PC-3 (cell line): ENCODE results near the gene CFAP46. TPM values are rescaled to one million over a fixed set of nuclear protein-coding genes. Genes with fewer than 3 reads are reported as not detected.

Experiments
- ATAC-seq: fragments of 200-7000 bp; cut with Tn5 transposase; 2 replicates; pipeline ENCODE4 v1.9.1; 2020; ENCODE audit warnings: mild to moderate bottlenecking, moderate library complexity
- BruUV-seq: library from RNA; stranded (reverse); fragments of 400-500 nt; replicated peaks from 2 replicates; lab custom pipeline; 2021; lab: Mats Ljungman, UMichigan
- CTCF ChIA-PET: fragments of 300-600 bp; sonication (Branson Sonifier 250); formaldehyde crosslinking; loops from one replicate; lab custom pipeline; 2022; ENCODE audit warnings: antibody characterized with exemption; lab: Charles Lee
- POLR2A ChIA-PET: fragments of 300-600 bp; sonication (Branson Sonifier 250); formaldehyde crosslinking; loops from one replicate; lab custom pipeline; 2022; ENCODE audit warnings: antibody characterized with exemption; ENCODE audit not compliant: unreplicated experiment; lab: Charles Lee
- DNase-seq: peaks from one replicate; pipeline ENCODE4 v3.0.0-alpha.2; 2015
- H2AFZ ChIP-seq: fragments of 300-600 bp; sonication (generic); 2 replicates; pipeline ENCODE4 v1.6.0; 2016; ENCODE audit warnings: antibody characterized with exemption, low read length
- H3F3A ChIP-seq: fragments of 300-600 bp; sonication (generic); one replicate; pipeline ENCODE4 v1.6.0; 2017; ENCODE audit warnings: antibody characterized with exemption, low read length, control low read depth, mild to moderate bottlenecking; ENCODE audit not compliant: unreplicated experiment
- H3K27ac ChIP-seq: fragments of 300-600 bp; sonication (generic); 2 replicates; pipeline ENCODE4 v1.5.1; 2016; ENCODE audit warnings: mild to moderate bottlenecking, low read length
- H3K27me3 ChIP-seq: fragments of 300-600 bp; sonication (generic); 2 replicates; pipeline ENCODE4 v1.6.1; 2016; ENCODE audit warnings: low read length, mixed read lengths
- H3K36me3 ChIP-seq: fragments of 300-600 bp; sonication (generic); 2 replicates; pipeline ENCODE4 v1.6.1; 2016; ENCODE audit warnings: low read depth, mixed run types, low read length, mixed read lengths
- H3K4me1 ChIP-seq: fragments of 300-600 bp; sonication (generic); 2 replicates; pipeline ENCODE4 v1.5.1; 2016; ENCODE audit warnings: low read length; ENCODE audit not compliant: insufficient read depth
- H3K4me2 ChIP-seq: fragments of 300-600 bp; sonication (generic); 2 replicates; pipeline ENCODE4 v1.6.0; 2016; ENCODE audit warnings: low read length
- H3K4me3 ChIP-seq: fragments of 300-600 bp; sonication (generic); 2 replicates; pipeline ENCODE4 v1.5.1; 2016; ENCODE audit warnings: mild to moderate bottlenecking, low read length, mixed read lengths
- H3K79me2 ChIP-seq: fragments of 300-600 bp; sonication (generic); 2 replicates; pipeline ENCODE4 v1.6.1; 2017; ENCODE audit warnings: low read length, mixed read lengths
- H3K9ac ChIP-seq: fragments of 300-600 bp; sonication (generic); 2 replicates; pipeline ENCODE4 v1.6.0; 2016; ENCODE audit warnings: mild to moderate bottlenecking, low read length
- H3K9me2 ChIP-seq: fragments of 300-600 bp; sonication (generic); replicated peaks from 2 replicates; pipeline ENCODE4 v1.6.1; 2016; ENCODE audit warnings: mixed run types, low read length, mixed read lengths
- H3K9me3 ChIP-seq: fragments of 300-600 bp; sonication (generic); 2 replicates; pipeline ENCODE4 v1.6.1; 2016; ENCODE audit warnings: low read length, mixed read lengths
- H4K20me1 ChIP-seq: fragments of 300-600 bp; sonication (generic); 2 replicates; pipeline ENCODE4 v1.6.1; 2016; ENCODE audit warnings: low read length, mixed read lengths
- EZH2 ChIP-seq: fragments of 300-600 bp; sonication (generic); IDR thresholded peaks from one replicate; pipeline ENCODE4 v1.6.1; 2017; ENCODE audit warnings: antibody characterized with exemption, mild to moderate bottlenecking, low read length; ENCODE audit not compliant: unreplicated experiment
- EZH2phosphoT487 ChIP-seq: fragments of 300-600 bp; sonication (generic); IDR thresholded peaks from 2 replicates; pipeline ENCODE4 v1.6.1; 2018; ENCODE audit warnings: mild to moderate bottlenecking, antibody characterized with exemption, low read length, borderline replicate concordance
- intact Hi-C: fragments of 100-400 bp; cut with micrococcal nuclease; formaldehyde crosslinking; loops from 2 replicates; pipeline ENCODE4 v1.9.0; 2023
- total RNA-seq: library from RNA; depleted of rRNA; stranded (reverse); fragments of >200 nt; gene quantifications from 2 replicates; pipeline ENCODE4 v1.2.3, GENCODE V29; 2014
- TF ChIP-seq, protein P1 (sequence below): fragments of 300-600 bp; sonication (generic); conservative IDR thresholded peaks from 2 replicates; pipeline ENCODE4 v1.5.1; 2017; ENCODE audit warnings: antibody characterized with exemption, low read depth, mild to moderate bottlenecking, low read length

Gene CFAP46
- total RNA-seq, 1 experiment from 2014 or later, result 0.04 TPM

DNA sequence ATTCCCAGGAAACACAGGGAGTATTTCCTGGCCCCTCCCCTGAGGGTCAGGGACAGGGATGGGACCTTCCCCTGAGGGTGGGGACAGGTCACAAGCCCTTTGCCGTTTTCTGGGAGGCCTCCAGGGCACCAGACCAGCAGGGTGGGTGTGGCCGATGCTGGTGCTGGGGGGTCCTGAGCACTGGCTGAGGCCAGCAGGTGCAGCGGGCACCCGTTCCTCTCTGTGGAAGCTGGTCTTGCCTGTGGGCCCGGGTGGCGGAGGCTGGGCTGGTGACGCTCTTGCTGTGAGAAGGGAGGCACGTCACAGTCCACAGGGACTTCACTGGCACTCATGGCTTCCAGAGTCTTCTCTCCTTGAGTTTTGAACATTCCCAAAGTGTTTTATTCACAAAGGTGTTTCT lies 44.2 kb upstream of the CFAP46 start:
- Histone ChIP-seq H3K27ac (no peak overlapping the region), H3K9me2 (no peaks in the 10 kb centered on the region), H3K4me2 (no peak overlapping the region), H3K36me3 (no peaks in the 10 kb centered on the region), H3F3A (no peaks in the 10 kb centered on the region), H4K20me1 (no peaks in the 10 kb centered on the region), H3K79me2 (no peaks in the 10 kb centered on the region), H3K4me3 (no peak overlapping the region), H3K4me1 (no peaks in the 10 kb centered on the region), H2AFZ (no peak overlapping the region), H3K9me3 (no peaks in the 10 kb centered on the region), H3K27me3 (peaks cover 8% of the 10 kb centered on the region; the same call in 1 of the 2 replicates), H3K9ac (no peak overlapping the region)
- no peak for ATAC-seq
- TF ChIP-seq EZH2 (no peak), EZH2phosphoT487 (no peak)
- TF ChIP-seq, protein P1, sequence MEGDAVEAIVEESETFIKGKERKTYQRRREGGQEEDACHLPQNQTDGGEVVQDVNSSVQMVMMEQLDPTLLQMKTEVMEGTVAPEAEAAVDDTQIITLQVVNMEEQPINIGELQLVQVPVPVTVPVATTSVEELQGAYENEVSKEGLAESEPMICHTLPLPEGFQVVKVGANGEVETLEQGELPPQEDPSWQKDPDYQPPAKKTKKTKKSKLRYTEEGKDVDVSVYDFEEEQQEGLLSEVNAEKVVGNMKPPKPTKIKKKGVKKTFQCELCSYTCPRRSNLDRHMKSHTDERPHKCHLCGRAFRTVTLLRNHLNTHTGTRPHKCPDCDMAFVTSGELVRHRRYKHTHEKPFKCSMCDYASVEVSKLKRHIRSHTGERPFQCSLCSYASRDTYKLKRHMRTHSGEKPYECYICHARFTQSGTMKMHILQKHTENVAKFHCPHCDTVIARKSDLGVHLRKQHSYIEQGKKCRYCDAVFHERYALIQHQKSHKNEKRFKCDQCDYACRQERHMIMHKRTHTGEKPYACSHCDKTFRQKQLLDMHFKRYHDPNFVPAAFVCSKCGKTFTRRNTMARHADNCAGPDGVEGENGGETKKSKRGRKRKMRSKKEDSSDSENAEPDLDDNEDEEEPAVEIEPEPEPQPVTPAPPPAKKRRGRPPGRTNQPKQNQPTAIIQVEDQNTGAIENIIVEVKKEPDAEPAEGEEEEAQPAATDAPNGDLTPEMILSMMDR, result no peak
- ChIA-PET POLR2A (no interaction called here), CTCF (no interaction called here)
- BruUV-seq, result no TSS peak
- intact Hi-C loops, result no loop called here
- no peak for DNase-seq

GRCh38 chr10:132986076-132986475 lies 43.7 kb upstream of the CFAP46 start:
- Histone ChIP-seq H3K4me3 (no peak overlapping the region), H3F3A (no peaks in the 10 kb centered on the region), H3K9me2 (no peaks in the 10 kb centered on the region), H3K36me3 (no peaks in the 10 kb centered on the region), H4K20me1 (no peaks in the 10 kb centered on the region), H3K4me2 (no peak overlapping the region), H3K4me1 (no peaks in the 10 kb centered on the region), H3K27me3 (peaks cover 8% of the 10 kb centered on the region; the same call in 1 of the 2 replicates), H3K9me3 (no peaks in the 10 kb centered on the region), H2AFZ (no peak overlapping the region), H3K9ac (no peak overlapping the region), H3K27ac (no peak overlapping the region), H3K79me2 (no peaks in the 10 kb centered on the region)
- no TSS peak for BruUV-seq
- no peak for ATAC-seq
- POLR2A ChIA-PET, result no interaction called here
- DNase-seq, result no peak
- CTCF ChIA-PET, result no interaction called here
- TF ChIP-seq, protein P1, result no peak
- TF ChIP-seq EZH2 (no peak), EZH2phosphoT487 (no peak)
- intact Hi-C loops, result no loop called here

DNA sequence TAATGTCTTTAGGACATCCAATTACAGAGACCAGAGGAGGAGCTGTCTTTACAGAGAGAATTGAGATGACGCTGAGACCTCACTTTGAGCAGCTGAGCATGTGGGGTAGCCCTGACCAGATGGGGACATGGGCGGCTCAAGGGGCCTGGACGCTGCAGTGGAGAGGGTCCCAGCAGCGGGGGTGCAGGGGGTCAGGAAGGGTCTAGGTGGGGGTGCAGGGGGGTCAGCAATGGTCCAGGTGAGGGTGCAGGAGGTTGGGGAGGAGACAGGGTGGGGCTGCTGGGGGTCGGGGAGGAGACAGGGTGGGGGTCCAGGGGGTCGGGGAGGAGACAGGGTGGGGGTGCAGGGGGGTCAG lies 43.2 kb upstream of the CFAP46 start:
- BruUV-seq, result no TSS peak
- Histone ChIP-seq H3K4me1 (no peaks in the 10 kb centered on the region), H3K9ac (no peak overlapping the region), H3K4me2 (no peak overlapping the region), H3K79me2 (no peaks in the 10 kb centered on the region), H3K27ac (no peak overlapping the region), H3F3A (no peaks in the 10 kb centered on the region), H3K36me3 (no peaks in the 10 kb centered on the region), H3K9me3 (no peaks in the 10 kb centered on the region), H3K9me2 (no peaks in the 10 kb centered on the region), H4K20me1 (no peaks in the 10 kb centered on the region), H3K4me3 (no peak overlapping the region), H2AFZ (no peak overlapping the region), H3K27me3 (peaks cover 8% of the 10 kb centered on the region; the same call in 1 of the 2 replicates)
- TF ChIP-seq EZH2 (no peak), EZH2phosphoT487 (no peak)
- TF ChIP-seq, protein P1, result no peak
- ChIA-PET CTCF (no interaction called here), POLR2A (interaction anchor here (0.7 kb wide), 1 partner anchor 324 kb away, joined by 3 read pairs; no protein-coding TSS in a partner anchor)
- no peak for ATAC-seq
- DNase-seq, result no peak
- intact Hi-C loops, result no loop called here
